ACC112 (cell line): ENCODE data around the gene CDC37L1.
"Not testable (repeated sequence)": the region's sequence is repeated elsewhere in the genome, so short reads cannot be mapped to it uniquely, and the experiment has no call there.

Experiments used
- H2AFZ ChIP-seq: fragments of 200-600 bp; sonication (generic); one replicate; pipeline ENCODE4 v1.6.0; 2017; ENCODE audit warnings: antibody characterized with exemption, low read length; ENCODE audit not compliant: unreplicated experiment
- H3K27ac ChIP-seq: fragments of 200-600 bp; sonication (generic); 2 replicates; pipeline ENCODE4 v1.5.1; 2014; ENCODE audit warnings: low read depth, mild to moderate bottlenecking, antibody characterized with exemption, low read length, moderate library complexity
- H3K27me3 ChIP-seq: fragments of 200-600 bp; sonication (generic); 2 replicates; pipeline ENCODE4 v1.6.1; 2014; ENCODE audit warnings: mild to moderate bottlenecking, antibody characterized with exemption, low read length, moderate library complexity, mixed read lengths; ENCODE audit not compliant: insufficient read depth
- H3K36me3 ChIP-seq: fragments of 200-600 bp; sonication (generic); 2 replicates; pipeline ENCODE4 v1.6.1; 2016; ENCODE audit warnings: mild to moderate bottlenecking, antibody characterized with exemption, low read length, moderate library complexity, mixed read lengths; ENCODE audit not compliant: insufficient read depth
- H3K4me1 ChIP-seq: fragments of 200-600 bp; sonication (generic); one replicate; pipeline ENCODE4 v1.6.1; 2016; ENCODE audit warnings: low read length, mixed read lengths; ENCODE audit not compliant: insufficient read depth, unreplicated experiment, control insufficient read depth
- H3K4me3 ChIP-seq: fragments of 200-600 bp; sonication (generic); 2 replicates; pipeline ENCODE4 v1.5.1; 2014; ENCODE audit warnings: mild to moderate bottlenecking, low read depth, low read length
- H3K79me2 ChIP-seq: fragments of 200-600 bp; sonication (generic); one replicate; pipeline ENCODE4 v1.6.0; 2016; ENCODE audit warnings: low read length; ENCODE audit not compliant: control insufficient read depth, unreplicated experiment, insufficient read depth

The CDC37L1 gene

DNA sequence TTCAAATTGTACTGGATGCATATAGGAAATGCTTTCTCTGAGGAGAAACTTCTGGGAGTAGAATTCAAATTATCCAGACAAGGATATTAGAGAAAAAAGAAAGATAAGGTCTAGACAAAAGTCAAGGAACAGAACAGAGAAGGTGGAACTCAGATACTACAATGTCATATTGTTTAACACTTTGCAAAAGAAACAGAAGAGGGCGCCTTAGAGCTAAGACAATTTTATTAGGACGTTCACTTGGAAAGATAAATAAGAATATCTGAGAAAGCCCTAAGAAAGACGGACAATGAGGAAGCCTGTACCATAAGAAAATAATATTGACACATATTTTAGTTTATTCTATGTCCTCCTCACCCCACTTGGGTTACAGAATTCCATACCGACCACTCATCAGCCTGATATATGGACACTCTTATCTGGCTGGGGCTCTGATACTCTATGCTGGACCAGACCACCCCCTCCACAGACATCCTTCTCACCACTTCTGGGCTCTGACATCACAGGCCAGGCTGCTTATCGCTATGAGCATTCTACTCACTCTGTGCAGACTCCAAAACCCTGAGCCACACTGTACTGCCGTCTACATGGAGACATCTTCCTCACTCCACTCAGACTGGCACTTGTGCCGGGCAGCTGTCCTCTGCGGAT is 70.8 kb downstream of the CDC37L1 start:
- H3K4me1 ChIP-seq = no peaks in the 10 kb centered on the region
- no peak overlapping the region for H3K4me3 ChIP-seq
- H2AFZ ChIP-seq = no peak overlapping the region
- no peaks in the 10 kb centered on the region for H3K79me2 ChIP-seq
- H3K27me3 ChIP-seq = no peaks in the 10 kb centered on the region
- H3K36me3 ChIP-seq = no peaks in the 10 kb centered on the region
- no peak overlapping the region for H3K27ac ChIP-seq

DNA sequence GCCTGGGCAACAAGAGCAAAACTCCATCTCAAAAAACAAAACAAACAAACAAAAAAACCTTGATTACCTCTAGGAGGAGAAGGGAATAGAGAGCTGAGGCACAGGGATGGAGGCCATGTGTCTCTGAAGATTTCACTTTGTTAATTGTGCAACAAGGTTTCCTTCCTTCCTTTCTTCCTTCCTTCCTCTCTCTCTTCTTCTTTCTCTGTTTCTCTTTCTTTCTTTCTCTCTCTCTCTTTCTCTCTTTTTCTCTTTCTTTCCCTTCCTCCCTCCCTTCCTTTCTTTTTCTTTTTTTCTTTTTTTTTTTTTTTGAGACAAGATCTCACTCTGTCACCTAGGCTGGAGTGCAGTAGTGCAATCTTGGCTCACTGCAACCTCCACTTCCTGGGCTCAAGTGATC is 75.2 kb downstream of the CDC37L1 start:
- H3K4me1 ChIP-seq, H3K79me2 ChIP-seq, H2AFZ ChIP-seq, H3K27me3 ChIP-seq, H3K27ac ChIP-seq, H3K4me3 ChIP-seq, H3K36me3 ChIP-seq: not testable (repeated sequence)

DNA sequence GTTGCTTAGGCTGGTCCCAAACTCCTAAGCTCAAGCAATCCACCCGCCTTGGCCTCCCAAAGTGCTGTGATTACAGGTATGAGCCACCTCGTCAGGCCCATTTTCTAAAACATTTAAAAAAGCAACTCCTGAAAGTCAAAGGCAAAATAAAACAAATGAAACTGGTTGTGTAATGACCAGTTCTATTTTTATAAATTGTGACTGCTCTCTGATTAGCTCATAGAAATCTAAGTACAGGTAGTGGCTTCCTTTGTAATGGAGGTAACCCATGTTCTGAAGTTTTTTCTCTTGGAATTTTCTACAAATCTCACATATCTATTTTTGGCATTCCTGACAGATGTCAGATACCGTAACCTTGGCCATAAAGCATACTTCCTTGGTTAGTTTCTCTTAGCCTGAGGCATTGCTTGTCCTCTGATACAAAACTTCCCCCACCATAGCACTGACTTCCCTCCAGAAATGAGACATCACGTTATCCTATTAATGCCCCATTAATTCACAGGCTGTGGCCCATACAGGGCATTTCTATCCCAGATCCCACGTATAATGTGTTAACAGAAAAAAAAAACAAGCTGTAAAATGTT is 75.7 kb downstream of the CDC37L1 start:
- H3K4me1 ChIP-seq = no peaks in the 10 kb centered on the region
- no peaks in the 10 kb centered on the region for H3K27me3 ChIP-seq
- H3K27ac ChIP-seq = no peak overlapping the region
- no peaks in the 10 kb centered on the region for H3K79me2 ChIP-seq
- H3K36me3 ChIP-seq = no peaks in the 10 kb centered on the region
- no peak overlapping the region for H3K4me3 ChIP-seq
- H2AFZ ChIP-seq = no peak overlapping the region

DNA sequence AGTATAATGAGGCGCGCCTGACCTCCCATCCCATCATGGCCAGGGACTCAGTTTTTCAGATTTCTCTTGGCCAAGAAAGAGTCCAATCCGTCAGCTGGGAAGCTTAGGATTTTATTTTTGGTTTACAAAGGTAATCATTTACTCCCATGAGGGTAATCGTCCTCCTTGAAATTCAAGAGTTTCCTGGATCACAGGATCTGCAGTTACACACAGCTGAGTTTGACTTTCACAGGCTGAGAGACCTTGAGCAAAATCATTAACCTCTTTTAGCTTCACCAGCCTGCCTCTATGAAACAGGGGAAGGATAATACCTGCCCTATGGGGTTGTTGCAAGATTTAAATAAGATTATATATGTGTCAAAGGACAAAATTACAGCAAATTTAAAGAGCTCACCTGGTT is 77.1 kb downstream of the CDC37L1 start:
- Histone ChIP-seq H3K4me1 (no peaks in the 10 kb centered on the region), H2AFZ (no peak overlapping the region), H3K36me3 (no peaks in the 10 kb centered on the region), H3K27me3 (no peaks in the 10 kb centered on the region), H3K4me3 (no peak overlapping the region), H3K27ac (no peak overlapping the region), H3K79me2 (no peaks in the 10 kb centered on the region)
